ENCODE results near the gene THOP1. TPM values are rescaled to one million over a fixed set of nuclear protein-coding genes. Genes with fewer than 3 reads are reported as not detected.

Gene THOP1
- total and polyA plus RNA-seq, 11 donors: 36.8 to 114 (median 44.3) TPM

DNA sequence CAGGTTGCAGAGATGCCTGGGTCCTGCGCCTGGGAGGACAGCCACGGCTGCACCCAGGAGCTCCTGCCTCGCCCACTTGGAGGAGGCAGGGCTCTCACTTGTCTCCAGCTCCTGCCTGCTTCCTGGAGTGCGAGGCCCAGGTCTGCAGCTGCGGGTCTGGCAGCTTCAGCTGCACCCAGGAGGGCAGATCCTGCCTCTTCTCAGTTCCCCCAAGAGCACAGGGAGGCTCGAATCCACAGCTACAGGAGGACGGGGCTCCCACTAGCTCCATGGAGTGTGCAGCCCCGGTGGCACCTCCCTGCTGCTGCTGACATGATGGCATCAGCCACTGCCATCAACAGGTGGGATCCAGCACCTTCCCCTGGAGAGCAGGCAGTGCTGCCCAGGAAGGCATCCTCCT is 38.8 kb downstream of the THOP1 start:
- ATAC-seq (no peak), DNase-seq (no peak)
- Histone ChIP-seq H3K36me3 (peaks cover 0 to 41% (median 11%) of the 10 kb centered on the region in 9 donors), H3K4me3 (no peak overlapping the region), H3K9me3 (peaks cover 0 to 18% (median 0%) of the 10 kb centered on the region in 12 donors), H3K27ac (no peak overlapping the region), H3K27me3 (no peaks in the 10 kb centered on the region), H3K4me1 (peaks cover 0 to 11% (median 5%) of the 10 kb centered on the region in 12 donors)
- intact Hi-C loops (cut with DNase I): loop anchor here in 1 of 10 donors (5.0 kb wide), 1 partner anchor 48 kb away; no protein-coding TSS in a partner anchor
- WGBS, 4 donors: 72 to 100% (median 78%) methylated on average over 2 to 8 of the region's 8 CpGs
- TF ChIP-seq, protein P1, sequence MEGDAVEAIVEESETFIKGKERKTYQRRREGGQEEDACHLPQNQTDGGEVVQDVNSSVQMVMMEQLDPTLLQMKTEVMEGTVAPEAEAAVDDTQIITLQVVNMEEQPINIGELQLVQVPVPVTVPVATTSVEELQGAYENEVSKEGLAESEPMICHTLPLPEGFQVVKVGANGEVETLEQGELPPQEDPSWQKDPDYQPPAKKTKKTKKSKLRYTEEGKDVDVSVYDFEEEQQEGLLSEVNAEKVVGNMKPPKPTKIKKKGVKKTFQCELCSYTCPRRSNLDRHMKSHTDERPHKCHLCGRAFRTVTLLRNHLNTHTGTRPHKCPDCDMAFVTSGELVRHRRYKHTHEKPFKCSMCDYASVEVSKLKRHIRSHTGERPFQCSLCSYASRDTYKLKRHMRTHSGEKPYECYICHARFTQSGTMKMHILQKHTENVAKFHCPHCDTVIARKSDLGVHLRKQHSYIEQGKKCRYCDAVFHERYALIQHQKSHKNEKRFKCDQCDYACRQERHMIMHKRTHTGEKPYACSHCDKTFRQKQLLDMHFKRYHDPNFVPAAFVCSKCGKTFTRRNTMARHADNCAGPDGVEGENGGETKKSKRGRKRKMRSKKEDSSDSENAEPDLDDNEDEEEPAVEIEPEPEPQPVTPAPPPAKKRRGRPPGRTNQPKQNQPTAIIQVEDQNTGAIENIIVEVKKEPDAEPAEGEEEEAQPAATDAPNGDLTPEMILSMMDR (IDR thresholded peaks at IDR 0.05): no peak
- no peak for TF ChIP-seq POLR2A (IDR thresholded peaks at IDR 0.05)

DNA sequence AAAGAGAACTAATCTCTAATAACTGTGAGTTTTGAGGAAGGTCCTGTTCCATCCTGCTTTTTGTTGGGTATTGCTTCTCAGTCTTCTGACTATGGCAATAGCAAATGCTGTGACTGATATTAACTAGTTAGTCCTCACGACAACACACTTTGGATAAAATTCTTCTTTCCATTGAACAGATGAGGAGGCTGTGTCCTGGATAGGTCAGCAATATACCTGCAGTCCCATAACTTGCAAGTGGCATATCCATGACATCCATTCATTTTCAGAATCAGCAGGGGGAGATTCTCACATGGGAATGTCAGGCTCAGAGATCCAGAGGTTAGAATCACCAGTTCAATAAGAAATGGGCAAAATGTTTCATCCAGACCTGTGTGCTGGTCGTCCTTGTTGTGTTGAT is 41.7 kb downstream of the THOP1 start:
- no peak for TF ChIP-seq POLR2A (IDR thresholded peaks at IDR 0.05)
- Histone ChIP-seq H3K4me1 (no peaks in the 10 kb centered on the region), H3K9me3 (peaks cover 0 to 46% (median 17%) of the 10 kb centered on the region in 12 donors), H3K27ac (no peak overlapping the region), H3K4me3 (no peak overlapping the region), H3K36me3 (peaks cover 0 to 58% (median 11%) of the 10 kb centered on the region in 9 donors), H3K27me3 (no peaks in the 10 kb centered on the region)
- ATAC-seq (no peak), DNase-seq (no peak)
- intact Hi-C loops (cut with DNase I): no loop called here
- WGBS, 4 donors: 94 to 100% (median 96%) methylated on average over 2 of the region's 2 CpGs

DNA sequence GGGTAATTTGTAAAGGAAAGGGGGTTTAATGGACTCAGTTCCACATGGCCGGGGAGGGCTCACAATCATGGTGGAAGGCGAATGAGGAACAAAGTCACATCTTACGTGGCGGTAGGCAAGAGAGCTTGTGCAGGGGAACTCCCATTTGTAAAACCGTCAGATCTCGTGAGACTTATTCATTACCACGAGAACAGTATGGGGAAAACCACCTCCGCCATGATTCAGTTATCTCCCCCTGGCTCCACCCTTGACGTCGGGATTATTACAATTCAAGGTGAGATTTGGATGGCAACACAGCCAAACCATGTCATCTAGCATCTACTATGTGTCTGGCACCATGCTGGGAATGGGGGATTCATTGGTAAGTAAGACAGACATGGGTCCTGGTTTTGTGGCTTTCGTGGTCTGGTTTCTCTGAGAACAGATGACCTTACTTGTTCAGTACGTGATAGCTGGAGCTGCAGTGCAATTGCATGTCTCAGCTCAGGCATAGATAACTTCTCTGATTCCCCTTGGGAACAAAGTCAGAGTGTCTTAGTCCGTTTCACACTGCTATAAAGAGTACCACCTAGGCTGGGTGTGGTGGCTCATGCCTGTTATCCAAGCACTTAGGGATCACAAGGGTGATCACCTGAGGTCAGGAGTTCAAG is 42.7 kb downstream of the THOP1 start:
- intact Hi-C loops (cut with DNase I): no loop called here
- Histone ChIP-seq H3K27ac (no peak overlapping the region), H3K4me1 (no peaks in the 10 kb centered on the region), H3K27me3 (no peaks in the 10 kb centered on the region), H3K9me3 (peaks cover 0 to 55% (median 26%) of the 10 kb centered on the region in 12 donors), H3K36me3 (peaks cover 4 to 68% (median 20%) of the 10 kb centered on the region in 9 donors), H3K4me3 (no peak overlapping the region)
- DNase-seq: no peak
- no peak for ATAC-seq
- WGBS, 4 donors: 92 to 97% (median 96%) methylated on average over 13 of the region's 13 CpGs
- no peak for TF ChIP-seq POLR2A (IDR thresholded peaks at IDR 0.05)
- TF ChIP-seq, protein P1 (IDR thresholded peaks at IDR 0.05): no peak

DNA sequence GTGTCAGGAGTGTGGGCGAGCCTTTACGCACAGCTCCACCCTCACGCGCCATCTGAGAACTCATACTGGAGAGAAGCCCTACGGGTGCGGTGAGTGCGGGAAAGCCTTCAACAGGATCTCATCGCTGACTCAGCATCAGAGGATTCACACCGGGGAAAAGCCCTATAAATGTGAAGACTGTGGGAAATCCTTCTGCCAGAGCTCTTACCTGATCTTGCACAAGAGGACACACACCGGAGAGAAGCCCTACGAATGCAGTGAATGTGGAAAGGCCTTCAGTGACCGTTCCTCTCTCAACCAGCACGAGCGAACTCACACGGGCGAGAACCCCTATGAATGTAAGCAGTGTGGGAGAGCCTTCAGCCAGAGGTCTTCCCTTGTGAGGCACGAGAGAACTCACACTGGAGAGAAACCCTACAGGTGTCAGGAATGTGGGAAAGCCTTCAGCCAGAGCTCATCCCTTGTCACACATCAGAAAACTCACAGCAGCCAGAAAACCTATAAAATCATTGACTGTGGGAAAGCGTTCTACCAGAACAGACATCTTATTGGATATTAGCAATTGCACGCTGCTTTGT is 49.1 kb downstream of the THOP1 start:
- intact Hi-C loops (cut with DNase I): no loop called here
- H3K27ac ChIP-seq: no peak overlapping the region
- WGBS, 4 donors: 98 to 99% (median 98%) methylated on average over 19 of the region's 19 CpGs
- no peaks in the 10 kb centered on the region for H3K4me1 ChIP-seq
- H3K9me3 ChIP-seq: peaks cover 6 to 99% (median 80%) of the 10 kb centered on the region in 12 donors
- no peaks in the 10 kb centered on the region for H3K27me3 ChIP-seq
- DNase-seq: no peak
- ATAC-seq: no peak
- TF ChIP-seq, protein P1 (IDR thresholded peaks at IDR 0.05): no peak
- TF ChIP-seq POLR2A (IDR thresholded peaks at IDR 0.05): no peak
- no peak overlapping the region for H3K4me3 ChIP-seq
- peaks cover 15 to 68% (median 29%) of the 10 kb centered on the region in 9 donors for H3K36me3 ChIP-seq

Data from heart left ventricle (tissue), 16 donors.